Measurements from ENCODE around the gene HOXA4.

DNA sequence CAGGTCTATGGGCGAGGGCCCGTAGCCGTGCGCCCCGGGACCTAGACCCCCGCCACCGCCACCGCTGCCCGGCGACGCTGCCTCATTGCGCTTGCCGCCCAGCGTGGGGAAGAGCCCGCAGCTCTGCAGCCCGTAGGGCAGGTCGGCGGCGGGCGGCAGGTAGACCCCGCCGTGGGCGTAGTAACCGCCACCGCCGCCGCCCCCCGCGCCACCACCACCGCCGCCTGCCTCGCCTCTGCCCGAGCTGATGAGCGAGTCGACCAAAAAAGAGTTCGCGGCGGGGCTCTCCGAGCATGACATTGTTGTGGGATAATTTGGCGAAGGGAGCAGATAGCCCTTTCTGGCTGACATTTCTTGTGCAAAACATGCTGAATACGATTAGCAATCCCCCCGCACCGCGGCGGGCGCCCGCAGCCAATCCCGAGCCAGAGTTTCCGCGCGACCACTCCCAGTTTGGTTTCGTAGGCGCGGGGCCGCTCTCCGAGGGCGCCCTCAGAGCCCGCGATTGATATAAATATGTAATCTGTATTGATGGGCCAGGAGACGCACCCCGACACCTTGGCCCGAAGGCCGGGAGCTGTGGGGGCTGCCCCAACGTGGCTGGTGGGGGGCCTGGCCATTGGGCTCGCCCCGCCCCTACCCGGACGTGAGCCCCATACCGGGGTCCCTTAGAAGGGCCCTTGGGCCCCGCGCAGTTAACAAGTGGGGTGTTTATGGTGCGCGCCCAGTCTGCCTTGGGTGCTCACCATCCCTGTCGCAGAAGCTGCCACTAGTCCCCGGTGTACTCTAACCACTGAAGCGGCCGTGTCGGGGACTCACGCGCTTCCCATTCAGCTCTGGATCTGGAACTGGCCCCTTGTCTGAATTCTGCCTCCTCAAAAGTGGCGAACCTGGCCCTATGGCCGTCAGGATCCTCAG is 43.7 kb upstream of the HOXA4 start, which contains the start of gene HOXA10:
- no peak for TF ChIP-seq CTCF (IDR thresholded peaks at IDR 0.05; ENCODE audit: insufficient read depth, low read length)
- no peak for TF ChIP-seq POLR2AphosphoS5 (IDR thresholded peaks at IDR 0.05; ENCODE audit: low read depth)
- TF ChIP-seq GABPA (IDR thresholded peaks at IDR 0.05; ENCODE audit: low read depth) = no peak
- TF ChIP-seq SPI1 (IDR thresholded peaks at IDR 0.05; ENCODE audit: borderline replicate concordance, low read depth) = no peak

All from HL-60 (cell line).